HG03442 (cell line): ENCODE measurements around the gene FNDC7.
"Not testable (repeated sequence)": the region's sequence is repeated elsewhere in the genome, so short reads cannot be mapped to it uniquely, and the experiment has no call there.

Source experiments
- ATAC-seq: cut with Tn5 transposase; IDR thresholded peaks from one replicate; pipeline ENCODE4 v1.9.1; 2021; ENCODE audit warnings: mild to moderate bottlenecking, moderate library complexity; ENCODE audit not compliant: unreplicated experiment

FNDC7 gene

DNA sequence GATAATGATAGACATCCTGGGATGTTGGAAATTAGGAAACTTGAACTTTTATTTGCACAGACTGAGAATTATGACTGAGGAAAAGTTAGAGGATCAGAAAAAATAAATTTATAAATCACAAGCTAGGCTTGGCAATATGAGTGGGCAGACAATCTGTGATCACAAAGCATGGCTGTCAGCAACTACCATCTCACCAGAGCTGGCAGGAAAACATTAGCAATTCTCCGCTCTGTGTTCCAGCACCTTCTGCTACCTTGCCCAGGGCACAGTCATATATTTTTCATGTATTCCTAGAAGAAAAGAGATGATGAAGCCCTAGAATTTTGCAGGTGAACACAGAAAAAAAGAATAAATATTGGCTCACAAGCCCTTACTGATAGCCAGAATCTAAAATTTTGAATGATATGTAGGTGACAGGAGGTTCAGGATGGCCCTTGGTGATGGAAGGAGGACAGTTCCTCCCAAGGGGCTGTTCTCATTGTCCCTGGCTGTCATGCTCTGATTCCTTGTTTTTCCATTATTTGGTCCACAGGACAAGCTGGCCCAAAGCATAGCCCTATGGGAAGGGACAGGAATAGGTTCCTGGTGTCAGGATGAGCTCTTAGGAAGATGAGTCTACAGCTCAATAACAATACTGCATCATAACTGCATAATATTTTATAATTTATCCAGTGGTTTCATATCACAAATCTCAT lies 21.6 kb downstream of the FNDC7 start:
- no peak for ATAC-seq

GRCh38 chr1:108742253-108742652 lies 29.5 kb downstream of the FNDC7 start:
- ATAC-seq: no peak

DNA sequence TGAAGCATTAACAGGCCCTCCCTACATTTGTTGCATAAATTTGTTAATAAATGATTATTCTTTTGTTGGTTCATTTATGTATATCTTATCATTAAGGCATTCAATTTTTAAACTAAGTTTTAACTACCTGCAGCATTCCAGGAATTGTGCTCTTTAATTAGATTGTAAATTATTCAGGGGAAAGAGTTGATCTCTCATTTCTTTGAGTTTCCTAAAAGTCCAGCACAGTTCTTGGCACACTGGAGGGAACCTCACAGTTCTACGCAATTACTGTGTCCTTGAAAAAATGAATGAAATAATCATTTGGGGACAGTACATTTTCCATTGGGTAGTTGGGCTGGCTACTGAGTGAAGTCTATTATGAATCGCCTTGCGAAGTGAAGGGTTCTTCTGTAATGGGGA lies 33.3 kb downstream of the FNDC7 start:
- no peak for ATAC-seq

- peak; percentile 85 for ATAC-seq
Observed at GRCh38 chr1:108746382-108747170, 33.9 kb downstream of the FNDC7 start, which contains the start of gene STXBP3. Gene STXBP3 (plus strand): TSS chr1:108746674. CDS start chr1:108746738, 64 bp downstream.

DNA sequence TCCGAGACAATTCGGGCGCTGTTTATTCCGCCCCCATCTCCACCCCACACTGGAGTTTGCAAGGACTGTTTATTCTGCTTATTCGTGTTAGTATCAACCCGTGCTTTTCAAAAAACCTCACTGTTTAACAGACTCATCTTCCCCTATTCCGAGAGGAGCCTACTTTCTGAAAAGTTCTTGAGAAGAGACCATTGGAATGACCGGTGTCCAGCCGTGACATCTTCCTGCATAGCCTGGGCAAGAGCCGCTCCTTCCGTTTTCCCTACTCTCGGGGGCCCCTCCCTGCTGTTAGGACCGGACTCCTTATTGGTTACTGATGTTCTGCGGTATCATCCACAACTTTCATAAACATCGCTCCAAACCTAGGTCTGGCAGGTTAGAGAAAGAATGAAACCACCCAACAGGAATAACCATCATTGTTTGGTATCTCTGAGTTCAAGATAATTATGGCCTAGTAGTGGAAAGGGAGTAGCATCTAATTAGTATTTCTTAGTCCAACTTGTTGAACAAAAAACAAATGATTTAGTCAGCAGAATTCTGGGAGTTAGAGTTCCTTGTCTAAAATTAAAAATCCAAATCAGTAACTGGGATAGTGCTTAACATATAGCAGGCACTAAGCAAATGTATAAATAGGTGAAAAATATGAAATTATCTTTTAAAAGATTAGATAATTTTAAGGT lies 34.6 kb downstream of the FNDC7 start:
- ATAC-seq: peak; percentile 30

GRCh38 chr1:108747898-108748297 lies 35.2 kb downstream of the FNDC7 start:
- ATAC-seq: no peak

DNA sequence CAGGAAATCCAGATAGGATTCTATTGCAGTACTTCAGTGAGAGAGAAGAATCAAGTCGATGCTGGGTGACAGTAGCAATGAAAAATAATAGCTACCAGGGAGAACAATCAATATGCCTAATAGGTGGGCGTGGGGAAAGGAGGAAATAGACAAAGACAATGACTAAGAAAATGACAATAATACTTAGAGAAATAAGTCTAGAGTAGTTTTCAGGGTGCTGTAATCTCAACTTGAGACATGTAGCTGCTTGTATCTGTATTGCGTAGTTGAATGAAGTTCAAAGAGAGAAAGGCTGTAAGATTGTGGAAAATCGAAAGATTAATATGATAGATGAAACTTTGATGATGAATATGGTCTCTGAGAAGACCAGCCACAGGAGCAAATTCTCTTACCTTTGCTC lies 36.4 kb downstream of the FNDC7 start:
- ATAC-seq: no peak

GRCh38 chr1:108750476-108751181 lies 37.9 kb downstream of the FNDC7 start:
- no peak for ATAC-seq

- ATAC-seq: no peak
Observed at GRCh38 chr1:108753363-108753762, 40.7 kb downstream of the FNDC7 start.

DNA sequence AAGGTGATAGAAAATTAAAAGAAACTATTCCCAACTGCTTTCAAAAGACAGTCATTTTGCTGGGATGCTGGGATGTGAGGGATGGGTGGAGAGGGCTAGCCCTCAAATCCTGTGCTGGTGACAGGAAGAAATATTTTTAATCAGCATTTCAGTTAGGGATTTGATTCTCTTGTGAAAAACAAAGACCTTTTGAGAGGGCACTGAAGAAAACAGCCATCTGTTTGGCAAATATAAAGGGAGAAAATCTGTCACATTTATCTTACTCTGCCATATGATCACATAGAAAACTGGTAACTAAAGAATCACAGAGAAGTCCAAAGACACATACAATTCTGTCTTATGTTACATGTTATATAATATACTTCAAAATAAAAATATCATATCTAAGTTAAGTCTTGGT lies 46.1 kb downstream of the FNDC7 start:
- no peak for ATAC-seq

GRCh38 chr1:108767115-108767514 lies 54.4 kb downstream of the FNDC7 start:
- ATAC-seq: no peak

- ATAC-seq: no peak
Observed at GRCh38 chr1:108767708-108768107, 55.0 kb downstream of the FNDC7 start.

GRCh38 chr1:108777839-108778238 lies 65.1 kb downstream of the FNDC7 start:
- no peak for ATAC-seq

GRCh38 chr1:108779455-108779854 lies 66.7 kb downstream of the FNDC7 start:
- ATAC-seq: no peak

DNA sequence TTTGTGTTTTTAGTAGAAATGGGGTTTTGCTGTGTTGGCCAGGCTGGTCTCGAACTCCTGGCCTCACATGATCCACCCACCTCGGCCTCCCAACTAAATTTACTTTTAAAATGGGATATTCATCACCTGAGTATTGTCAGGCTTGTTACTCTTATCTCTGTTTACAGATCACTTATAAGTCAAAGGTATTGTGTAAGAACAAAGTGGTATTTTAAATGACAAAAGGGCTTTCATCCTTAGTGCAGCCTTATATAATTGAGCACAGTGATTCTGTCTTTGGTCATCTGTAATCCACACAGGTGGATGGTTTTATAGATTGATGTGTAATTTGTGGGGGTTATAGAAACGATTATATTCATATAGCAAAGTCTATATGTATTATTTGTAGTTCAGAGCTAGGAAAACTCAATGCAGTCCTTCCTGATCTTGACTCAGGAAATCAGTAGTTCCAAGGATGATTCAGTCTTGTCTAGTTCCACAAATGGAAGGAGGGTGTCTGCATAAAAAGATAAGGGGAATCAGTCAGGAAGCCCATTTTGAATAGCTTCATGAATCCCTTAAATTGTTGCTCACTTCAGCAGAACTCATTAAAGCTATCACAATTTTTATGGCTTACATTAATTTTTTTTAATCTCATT lies 68.3 kb downstream of the FNDC7 start:
- no peak for ATAC-seq

- not testable (repeated sequence) for ATAC-seq
Observed at GRCh38 chr1:108781575-108781944, 68.9 kb downstream of the FNDC7 start.

- no peak for ATAC-seq
Observed at GRCh38 chr1:108785264-108785663, 72.6 kb downstream of the FNDC7 start.

DNA sequence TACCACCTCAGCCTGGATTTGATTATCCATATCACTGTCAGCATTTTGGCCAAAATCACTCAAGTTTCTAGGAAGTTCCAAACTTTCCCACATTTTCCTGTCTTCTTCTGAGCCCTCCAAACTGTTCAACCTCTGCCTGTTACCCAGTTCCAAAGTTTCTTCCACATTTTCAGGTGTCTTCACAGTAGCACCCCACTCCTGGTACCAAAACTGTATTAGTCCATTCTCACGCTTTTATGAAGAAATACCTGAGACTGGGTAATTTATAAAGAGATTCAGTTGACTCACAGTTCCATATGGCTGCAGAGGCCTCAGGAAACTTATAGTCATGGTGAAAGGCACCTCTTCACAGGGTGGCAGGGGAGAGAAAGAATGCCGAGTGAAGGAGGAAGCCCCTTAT lies 73.2 kb downstream of the FNDC7 start:
- ATAC-seq: no peak

- ATAC-seq: no peak
Observed at GRCh38 chr1:108791790-108792189, 79.1 kb downstream of the FNDC7 start.
